Large intestine (tissue), 3 donors: ENCODE data around the gene TRAPPC2. TPM values are rescaled to one million over a fixed set of nuclear protein-coding genes. Genes with fewer than 3 reads are reported as not detected.

Experiments used
- DNase-seq, 2 donors: peaks; one replicate each; pipeline versions ENCODE4 v3.0.0 to v3.0.0-alpha.2; 2013
- H3K27ac ChIP-seq: one replicate; pipeline ENCODE4 v1.5.1; 2013; ENCODE audit warnings: low read length
- H3K27me3 ChIP-seq: 2 replicates; pipeline ENCODE4 v1.6.1; 2013; ENCODE audit warnings: low read length; ENCODE audit not compliant: control insufficient read depth, insufficient read depth
- H3K36me3 ChIP-seq: 2 replicates; pipeline ENCODE4 v1.6.1; 2013; ENCODE audit warnings: low read length; ENCODE audit not compliant: control insufficient read depth, insufficient read depth
- H3K4me1 ChIP-seq: one replicate; pipeline ENCODE4 v1.6.1; 2013; ENCODE audit warnings: low read length; ENCODE audit not compliant: control insufficient read depth, insufficient read depth
- H3K4me3 ChIP-seq: one replicate; pipeline ENCODE4 v1.5.1; 2013; ENCODE audit warnings: low read length
- H3K9me3 ChIP-seq: one replicate; pipeline ENCODE4 v1.6.1; 2013; ENCODE audit warnings: mild to moderate bottlenecking, low read depth, low read length, moderate library complexity; ENCODE audit not compliant: control insufficient read depth
- WGBS: methylation state at CpG from one replicate; pipeline ENCODE4 v1.1.5; 2013; ENCODE audit warnings: low lambda C conversion rate; ENCODE audit not compliant: insufficient coverage; 5-methylcytosine and 5-hydroxymethylcytosine counted together
- polyA plus RNA-seq: library from polyadenylated mRNA; unstranded; fragments of 120-200 nt; gene quantifications from one replicate; pipeline ENCODE4 v1.2.1, GENCODE V29; 2013

The TRAPPC2 gene
- polyA plus RNA-seq, 1 donor, result 14.5 TPM

DNA sequence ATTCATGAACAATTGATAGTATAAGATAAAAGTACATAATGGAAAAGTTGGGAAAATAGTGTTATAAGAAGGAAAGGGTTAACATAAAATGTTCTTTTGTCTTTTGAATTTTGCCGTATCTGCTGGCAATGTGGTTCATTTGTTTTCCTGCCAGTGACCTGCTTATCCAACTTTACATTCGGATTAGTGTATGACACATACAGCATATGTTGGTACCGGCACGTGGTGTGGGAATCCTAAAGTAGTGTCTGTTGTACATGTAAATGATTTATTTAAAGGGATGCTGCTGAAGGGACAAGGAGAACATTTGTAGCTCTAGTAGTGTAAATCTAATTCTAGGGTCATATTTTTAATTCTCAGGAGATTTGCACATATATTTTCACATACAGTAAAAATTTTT is 34.0 kb downstream of the TRAPPC2 start:
- H3K27me3 ChIP-seq, result no peaks in the 10 kb centered on the region
- WGBS, result no CpG with 5 or more reads among the region's 4 CpGs
- peaks cover 2% of the 10 kb centered on the region for H3K4me1 ChIP-seq
- H3K4me3 ChIP-seq, result no peak overlapping the region
- DNase-seq, result no peak
- no peaks in the 10 kb centered on the region for H3K36me3 ChIP-seq
- no peaks in the 10 kb centered on the region for H3K9me3 ChIP-seq
- no peak overlapping the region for H3K27ac ChIP-seq

DNA sequence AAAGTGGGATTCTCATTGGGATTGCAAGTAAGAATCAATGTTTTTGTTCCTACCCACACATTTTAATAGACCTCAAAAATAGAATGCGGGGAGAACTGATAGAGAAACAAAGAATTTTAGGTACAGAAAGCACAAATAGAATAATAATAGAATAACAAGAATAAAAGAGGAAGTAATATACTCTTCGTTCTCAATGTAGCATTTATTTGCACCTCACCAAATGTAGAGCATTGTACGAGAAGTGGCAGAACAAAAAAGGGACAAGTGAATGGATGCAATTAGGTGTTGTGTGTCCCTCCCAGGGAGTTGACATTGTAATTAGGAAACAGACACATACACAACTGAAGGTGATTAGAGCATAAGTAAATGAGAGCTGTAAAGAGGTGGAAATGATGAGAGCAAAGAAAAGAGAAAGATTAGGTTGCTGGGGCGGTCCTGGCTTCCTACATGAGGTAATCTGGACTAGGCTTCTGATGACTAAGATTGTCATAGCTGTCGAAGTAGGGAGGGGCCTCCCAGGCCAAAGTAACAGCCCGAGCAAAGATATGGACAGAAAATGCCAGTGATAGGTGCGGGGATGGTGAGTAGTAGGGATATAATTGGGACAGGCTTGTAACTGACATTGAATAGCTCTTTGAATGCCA is 35.1 kb downstream of the TRAPPC2 start:
- Histone ChIP-seq H3K27me3 (no peaks in the 10 kb centered on the region), H3K9me3 (no peaks in the 10 kb centered on the region), H3K36me3 (no peaks in the 10 kb centered on the region), H3K27ac (peak overlapping the region; percentile 29), H3K4me3 (no peak overlapping the region), H3K4me1 (peaks cover 5% of the 10 kb centered on the region)
- WGBS, result 100% methylated on average over 1 of the region's 7 CpGs
- peak; percentile 56 to 76 for DNase-seq

DNA sequence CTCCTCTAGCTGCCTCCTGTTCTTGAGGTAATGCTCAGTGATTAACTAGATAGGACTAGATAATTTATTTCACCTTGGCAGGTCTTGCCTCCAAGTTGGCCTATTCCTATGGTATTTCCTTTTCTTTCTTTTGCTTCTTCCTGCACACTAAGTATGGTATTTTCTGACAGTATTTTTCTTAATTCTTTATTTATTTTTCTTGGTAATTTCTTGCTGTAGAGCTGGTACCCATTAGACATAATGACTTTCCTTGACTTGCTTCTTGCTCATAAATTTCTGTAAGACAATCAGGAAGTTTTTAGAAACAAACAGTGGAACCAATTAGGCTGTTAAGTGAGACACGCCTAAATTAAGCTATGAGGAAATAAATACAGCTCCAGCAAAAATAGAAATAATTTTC is 36.0 kb downstream of the TRAPPC2 start:
- WGBS, result no CpG with 5 or more reads among the region's 1 CpG
- no peak for DNase-seq
- Histone ChIP-seq H3K36me3 (no peaks in the 10 kb centered on the region), H3K4me3 (no peak overlapping the region), H3K27ac (no peak overlapping the region), H3K4me1 (peaks cover 6% of the 10 kb centered on the region), H3K9me3 (no peaks in the 10 kb centered on the region), H3K27me3 (no peaks in the 10 kb centered on the region)

DNA sequence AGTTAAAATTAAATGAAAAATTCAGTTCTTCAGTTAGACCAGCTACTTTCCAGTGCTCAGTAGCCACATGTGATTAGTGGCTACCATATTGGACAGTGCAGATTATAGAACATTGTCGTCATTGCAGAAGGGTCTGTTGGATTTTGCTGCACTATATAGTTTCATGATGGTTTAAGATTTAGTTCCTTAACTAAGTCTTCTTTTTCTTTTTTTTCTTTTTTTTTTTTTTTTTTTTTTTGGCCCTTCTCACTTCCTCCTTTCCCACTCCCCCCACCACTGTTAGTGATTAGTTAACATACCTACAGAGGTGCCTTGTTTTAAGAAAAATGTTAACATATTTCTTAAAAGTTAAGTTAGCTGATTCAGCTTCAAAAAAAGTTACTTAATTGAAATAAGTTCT is 36.4 kb downstream of the TRAPPC2 start:
- WGBS, result no CpG with 5 or more reads among the region's 1 CpG
- no peaks in the 10 kb centered on the region for H3K36me3 ChIP-seq
- no peak overlapping the region for H3K27ac ChIP-seq
- no peak for DNase-seq
- no peak overlapping the region for H3K4me3 ChIP-seq
- peaks cover 6% of the 10 kb centered on the region for H3K4me1 ChIP-seq
- no peaks in the 10 kb centered on the region for H3K9me3 ChIP-seq
- H3K27me3 ChIP-seq, result no peaks in the 10 kb centered on the region

DNA sequence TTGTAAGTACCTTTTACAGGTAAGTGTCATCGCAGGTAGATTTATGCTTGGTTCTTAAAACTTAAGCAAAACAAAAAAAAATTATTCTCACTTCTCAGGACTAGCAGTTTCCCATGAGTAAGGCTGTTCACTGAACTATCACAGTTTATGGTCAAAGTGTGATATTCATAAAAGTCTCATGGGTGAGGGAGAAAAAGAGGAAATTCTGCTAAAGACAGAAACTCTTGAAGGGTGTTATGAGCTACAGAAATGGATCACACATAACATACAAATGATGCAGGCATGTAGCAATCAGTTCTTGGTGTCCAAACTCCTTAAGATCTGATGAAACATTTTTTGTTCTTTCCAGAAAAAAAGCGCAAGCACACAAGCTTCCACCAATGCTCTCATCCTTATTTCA is 37.0 kb downstream of the TRAPPC2 start:
- no CpG with 5 or more reads among the region's 2 CpGs for WGBS
- Histone ChIP-seq H3K4me1 (peaks cover 6% of the 10 kb centered on the region), H3K9me3 (no peaks in the 10 kb centered on the region), H3K36me3 (no peaks in the 10 kb centered on the region), H3K4me3 (no peak overlapping the region), H3K27ac (no peak overlapping the region), H3K27me3 (no peaks in the 10 kb centered on the region)
- DNase-seq, result no peak

DNA sequence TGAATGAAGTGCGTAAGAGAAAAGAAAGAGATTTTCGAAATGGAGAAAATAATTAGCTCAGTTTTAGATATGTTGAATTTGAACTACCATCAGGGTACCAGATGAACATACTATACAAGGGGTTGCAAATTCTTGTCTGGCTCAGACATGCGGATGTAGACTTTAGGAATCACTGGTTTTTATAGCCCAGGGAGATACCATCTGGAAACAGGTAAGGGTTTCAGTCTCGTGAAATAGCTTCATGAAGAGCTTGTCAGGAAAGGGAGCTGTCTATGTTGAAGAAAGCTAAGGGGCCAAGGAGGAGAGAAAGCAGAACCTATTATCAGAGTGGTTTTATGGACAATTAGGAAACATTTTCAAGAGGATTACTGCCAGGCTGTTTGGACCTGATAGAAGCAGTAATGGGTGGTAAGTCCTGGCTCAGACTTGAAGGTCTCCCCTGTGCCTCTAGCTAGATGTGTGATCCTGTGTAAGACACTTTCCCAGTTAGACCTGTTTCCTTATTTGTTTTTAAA is 38.8 kb downstream of the TRAPPC2 start:
- Histone ChIP-seq H3K4me1 (peaks cover 8% of the 10 kb centered on the region), H3K9me3 (no peaks in the 10 kb centered on the region), H3K4me3 (no peak overlapping the region), H3K27ac (peak overlapping the region; percentile 6), H3K27me3 (no peaks in the 10 kb centered on the region), H3K36me3 (no peaks in the 10 kb centered on the region)
- peak in 1 of 2 donors; percentile 20 for DNase-seq
- no CpG with 5 or more reads among the region's 4 CpGs for WGBS

GRCh38 chrX:13694983-13695382 is 39.4 kb downstream of the TRAPPC2 start:
- WGBS, result 60% methylated on average over 1 of the region's 8 CpGs
- no peaks in the 10 kb centered on the region for H3K27me3 ChIP-seq
- DNase-seq, result no peak
- H3K27ac ChIP-seq, result no peak overlapping the region
- peaks cover 9% of the 10 kb centered on the region for H3K4me1 ChIP-seq
- no peaks in the 10 kb centered on the region for H3K36me3 ChIP-seq
- no peaks in the 10 kb centered on the region for H3K9me3 ChIP-seq
- no peak overlapping the region for H3K4me3 ChIP-seq

DNA sequence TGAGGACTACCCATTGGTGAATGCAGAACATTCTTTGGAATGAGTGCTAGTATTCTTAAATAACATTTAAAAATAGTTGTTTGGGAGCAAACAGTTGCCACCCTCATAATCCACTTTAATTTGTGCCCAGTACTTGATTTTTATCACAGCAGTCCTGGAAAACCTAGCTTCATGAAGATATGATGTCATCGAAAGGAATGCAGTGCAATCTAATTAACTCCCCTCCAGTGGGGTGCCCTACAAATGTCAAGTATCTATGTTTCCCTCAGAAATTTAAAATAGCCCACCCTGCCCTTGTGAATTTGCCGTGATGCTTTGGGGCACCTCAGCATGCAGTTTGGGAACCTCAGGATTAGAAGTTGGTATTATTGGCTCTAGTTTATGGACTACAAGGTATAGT is 40.1 kb downstream of the TRAPPC2 start:
- H3K4me1 ChIP-seq, result peaks cover 8% of the 10 kb centered on the region
- whole genome bisulfite sequencing, result no CpG with 5 or more reads among the region's 2 CpGs
- DNase-seq, result no peak
- H3K27ac ChIP-seq, result no peak overlapping the region
- no peaks in the 10 kb centered on the region for H3K36me3 ChIP-seq
- no peaks in the 10 kb centered on the region for H3K27me3 ChIP-seq
- no peaks in the 10 kb centered on the region for H3K9me3 ChIP-seq
- H3K4me3 ChIP-seq, result no peak overlapping the region

- WGBS, result no CpG with 5 or more reads among the region's 7 CpGs
- no peak for DNase-seq
- Histone ChIP-seq H3K4me1 (peaks cover 8% of the 10 kb centered on the region), H3K4me3 (no peak overlapping the region), H3K27me3 (no peaks in the 10 kb centered on the region), H3K27ac (no peak overlapping the region), H3K36me3 (no peaks in the 10 kb centered on the region), H3K9me3 (no peaks in the 10 kb centered on the region)
Observed at GRCh38 chrX:13693341-13693961, 41.0 kb downstream of the TRAPPC2 start.

GRCh38 chrX:13692771-13693231 is 41.6 kb downstream of the TRAPPC2 start:
- Histone ChIP-seq H3K27ac (no peak overlapping the region), H3K27me3 (no peaks in the 10 kb centered on the region), H3K36me3 (no peaks in the 10 kb centered on the region), H3K4me3 (no peak overlapping the region), H3K4me1 (peaks cover 8% of the 10 kb centered on the region), H3K9me3 (no peaks in the 10 kb centered on the region)
- no CpG with 5 or more reads among the region's 5 CpGs for WGBS
- no peak for DNase-seq
